ENCODE data around the gene RNPS1. TPM values are rescaled to one million over a fixed set of nuclear protein-coding genes. Genes with fewer than 3 reads are reported as not detected.

Gene RNPS1
- total RNA-seq, 5 donors from 2014 or later (not counting 1 experiment from before 2014, with no cell fraction given) = 163 to 203 (median 181) TPM

DNA sequence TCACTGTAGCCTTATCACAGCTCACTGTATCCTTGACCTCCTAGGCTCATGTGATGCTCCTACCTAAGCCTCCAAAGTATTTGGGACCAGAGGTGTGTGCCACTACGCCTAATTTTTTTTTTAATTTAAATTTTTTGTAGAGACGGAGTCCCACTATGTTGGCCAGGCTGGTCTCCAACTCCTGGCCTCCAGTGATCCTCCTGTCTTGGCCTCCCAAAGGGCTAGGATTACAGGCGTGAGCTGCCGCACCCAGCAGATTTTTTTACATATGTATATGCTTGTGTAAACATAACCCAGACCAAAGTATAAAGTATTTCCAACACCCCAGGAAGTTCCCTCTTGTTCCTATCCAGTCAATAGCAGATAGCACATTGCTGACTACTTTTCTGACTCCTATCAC, 51.6 kb downstream of the RNPS1 start:
- no peaks in the 10 kb centered on the region for H3K9me3 Mint-ChIP-seq
- ATAC-seq (replicated peaks in 1 of 4) (no peak), DNase-seq (no peak)
- H3K4me3 Mint-ChIP-seq = peak overlapping the region; percentile 57 to 78 (median 59)
- ChIA-PET POLR2A (no interaction called here), CTCF (no interaction called here)
- Histone ChIP-seq H3K27me3 (replicated peaks in 1 of 2; ENCODE audit: control insufficient read depth in 2 of 2, extremely low read depth in 1 of 2, insufficient read depth in 2 of 2, low read length in 1 of 2) (no peaks in the 10 kb centered on the region), H3K27ac (ENCODE audit: low read length) (no peak overlapping the region), H3K4me1 (ENCODE audit: control insufficient read depth in 1 of 2, extremely low read depth in 1 of 2, insufficient read depth in 2 of 2, low read length in 2 of 2) (peaks cover 6 to 29% of the 10 kb centered on the region in 2 experiments), H3K9me3 (no peaks in the 10 kb centered on the region), H3K4me3 (ENCODE audit: control insufficient read depth in 1 of 2, extremely low read depth in 1 of 2, low read length in 1 of 2) (no peak overlapping the region), H3K36me3 (ENCODE audit: control insufficient read depth in 2 of 2, extremely low read depth in 1 of 2, insufficient read depth in 1 of 2, low read length in 1 of 2) (peaks cover 9 to 13% of the 10 kb centered on the region in 2 donors)
- no peak overlapping the region for H3K27ac Mint-ChIP-seq
- H3K36me3 Mint-ChIP-seq = peaks cover 2% of the 10 kb centered on the region
- H3K27me3 Mint-ChIP-seq = no peaks in the 10 kb centered on the region
- peaks cover 12 to 17% (median 16%) of the 10 kb centered on the region in 3 donors for H3K4me1 Mint-ChIP-seq
- WGBS (ENCODE audit: insufficient coverage) = 100% methylated on average over 2 of the region's 4 CpGs

DNA sequence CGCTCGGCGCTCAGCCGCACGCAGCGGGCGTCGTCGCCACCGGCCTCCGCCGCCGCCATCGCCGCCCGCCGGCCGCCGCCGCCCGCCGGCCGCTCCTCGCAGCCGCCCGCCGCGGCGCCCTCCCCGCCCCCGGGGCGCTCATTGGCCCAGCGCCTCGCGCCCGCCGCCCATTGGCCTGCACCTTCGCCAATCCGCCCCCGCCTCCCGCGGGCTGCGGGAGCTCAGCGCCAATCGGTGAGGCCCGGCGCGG, 53.3 kb downstream of the RNPS1 start, which contains the start of gene PGP:
TSS of gene PGP (minus strand) at position 122 of the 250 bp plus-strand sequence. CDS start at position 59, 63 bp downstream.
- Histone ChIP-seq H3K27me3 (replicated peaks in 1 of 2; ENCODE audit: control insufficient read depth in 2 of 2, extremely low read depth in 1 of 2, insufficient read depth in 2 of 2, low read length in 1 of 2) (no peaks in the 10 kb centered on the region), H3K4me3 (ENCODE audit: control insufficient read depth in 1 of 2, extremely low read depth in 1 of 2, low read length in 1 of 2) (peak within 1 kb of the TSS; percentile 73 to 83), H3K36me3 (ENCODE audit: control insufficient read depth in 2 of 2, extremely low read depth in 1 of 2, insufficient read depth in 1 of 2, low read length in 1 of 2) (peaks cover 9 to 11% of the 10 kb centered on the region in 2 donors), H3K4me1 (ENCODE audit: control insufficient read depth in 1 of 2, extremely low read depth in 1 of 2, insufficient read depth in 2 of 2, low read length in 2 of 2) (peaks cover 6 to 29% of the 10 kb centered on the region in 2 experiments), H3K27ac (ENCODE audit: low read length) (peak within 1 kb of the TSS; percentile 77), H3K9me3 (no peaks in the 10 kb centered on the region)
- Mint-ChIP-seq H3K36me3 (peaks cover 2% of the 10 kb centered on the region), H3K27me3 (no peaks in the 10 kb centered on the region), H3K4me1 (peaks cover 12 to 17% (median 16%) of the 10 kb centered on the region in 3 donors), H3K4me3 (peak within 1 kb of the TSS; percentile 78 to 85 (median 80)), H3K27ac (peak within 1 kb of the TSS; percentile 73 to 89), H3K9me3 (no peaks in the 10 kb centered on the region)
- CTCF ChIA-PET = interaction anchor here in 1 of 2 donors (0.5 to 0.6 kb wide), 2 partner anchors 59 to 305 kb away, joined by 3 read pairs; partner anchors contain the start of gene TRAF7
- WGBS (ENCODE audit: insufficient coverage) = under 1% methylated on average over 48 of the region's 48 CpGs
- POLR2A ChIA-PET = interaction anchor here in 1 of 2 donors (0.6 to 1.0 kb wide), 2 partner anchors 60 to 385 kb away, joined by 3 to 4 read pairs; partner anchors contain the start of gene TRAF7
- DNase-seq (peak in 1 of 35 experiments; percentile 99), ATAC-seq (replicated peaks in 1 of 4) (peak; percentile 93 to 97 (median 96))

DNA sequence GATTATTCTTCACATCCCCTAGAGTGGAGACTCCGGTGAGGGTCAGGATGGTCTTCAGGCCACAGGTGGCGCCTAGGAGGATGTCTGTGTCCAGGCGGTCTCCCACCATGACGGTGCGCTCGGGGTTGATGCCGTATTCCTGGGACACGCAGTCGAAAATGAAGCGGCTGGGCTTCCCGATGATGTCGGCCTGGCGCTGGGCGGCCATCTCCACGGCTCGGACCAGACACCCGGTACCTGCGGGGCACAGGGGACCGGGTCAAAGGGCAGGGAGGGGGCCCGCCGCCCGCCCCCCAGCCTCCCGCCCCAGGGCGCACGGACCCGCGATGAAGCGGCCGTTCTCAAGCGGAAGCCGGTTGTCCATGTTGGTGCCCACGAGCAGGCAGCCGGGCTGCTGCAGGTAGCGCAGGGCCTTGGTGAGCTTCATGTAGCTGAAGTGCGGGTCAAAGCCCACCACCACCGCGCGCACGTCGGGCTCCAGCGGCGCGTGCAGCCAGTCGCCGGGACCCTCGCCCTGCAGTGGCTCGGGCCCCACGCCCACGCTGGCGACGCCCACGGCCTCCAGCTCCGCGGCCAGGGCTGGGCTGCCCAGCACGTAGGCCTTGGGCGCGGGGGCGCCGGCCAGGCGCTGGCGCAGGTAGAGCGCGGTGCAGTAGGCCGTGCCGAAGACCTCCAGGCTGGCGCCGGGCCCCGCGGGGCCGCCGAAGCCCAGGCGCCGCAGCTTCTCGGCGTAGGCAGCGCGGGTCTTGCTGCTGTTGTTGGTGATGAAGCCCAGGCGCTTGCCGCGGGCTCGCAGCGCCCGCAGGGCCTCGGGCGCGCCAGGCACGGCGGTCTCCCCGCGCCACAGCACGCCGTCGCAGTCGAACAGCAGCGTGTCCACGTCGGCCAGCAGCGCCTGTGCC, 53.9 kb downstream of the RNPS1 start:
- ATAC-seq (replicated peaks in 1 of 4) = peak in 3 of 4 experiments; percentile 9 to 16 (median 10)
- no peak overlapping the region for H3K27ac ChIP-seq (ENCODE audit: low read length)

DNA sequence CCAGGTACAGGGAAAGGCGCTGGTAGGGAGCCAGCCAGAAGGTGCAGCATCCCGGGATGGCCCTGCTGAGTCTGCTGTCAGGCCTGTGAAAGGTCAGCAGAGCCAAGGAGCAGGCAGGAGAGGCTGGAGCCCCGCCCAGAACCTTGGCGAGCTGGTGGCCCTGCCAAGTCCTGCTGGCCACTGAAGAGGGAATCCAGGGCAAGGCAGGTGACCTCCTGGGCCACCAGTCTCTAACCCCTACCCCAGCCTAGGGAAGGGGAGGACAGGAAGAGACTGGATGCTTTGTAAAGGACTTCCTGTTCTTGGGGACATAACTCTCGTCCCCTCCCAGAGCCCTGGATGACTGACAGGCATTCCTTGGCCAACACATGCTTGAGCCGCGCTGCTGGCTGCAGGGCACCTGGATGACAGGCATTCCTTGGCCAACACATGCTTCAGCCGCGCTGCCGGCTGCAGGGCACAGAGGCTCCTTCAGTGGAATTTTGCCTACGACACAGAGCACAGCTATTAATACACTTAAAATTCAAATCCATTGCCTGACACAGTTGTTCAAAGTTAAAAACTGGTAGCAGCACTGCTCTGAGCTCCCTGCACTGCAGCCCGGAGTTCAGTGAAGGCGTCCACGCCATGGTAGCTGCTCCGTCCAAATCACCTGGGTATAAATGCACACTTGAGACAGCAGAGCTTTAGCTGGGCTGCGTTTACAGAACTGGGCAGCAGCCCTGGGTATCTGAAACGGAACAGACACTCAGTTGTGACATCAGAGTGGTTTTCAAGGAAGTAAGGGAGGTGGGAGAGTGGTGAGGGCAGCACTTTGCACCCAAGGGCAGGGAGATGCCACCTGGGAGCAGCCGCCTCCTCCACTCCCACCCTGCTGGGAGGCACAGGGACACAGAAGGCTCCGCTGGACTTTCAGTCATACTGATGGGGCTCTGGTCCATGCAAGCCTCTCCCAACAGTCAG, 55.3 kb downstream of the RNPS1 start:
- no peak for ATAC-seq (replicated peaks in 1 of 4)
- 89% methylated on average over 16 of the region's 19 CpGs for WGBS (ENCODE audit: insufficient coverage)
- no peaks in the 10 kb centered on the region for H3K9me3 ChIP-seq
- no peak overlapping the region for H3K27ac ChIP-seq (ENCODE audit: low read length)
- no peaks in the 10 kb centered on the region for H3K9me3 Mint-ChIP-seq
- peaks cover 13 to 30% of the 10 kb centered on the region in 2 donors for H3K36me3 ChIP-seq (ENCODE audit: control insufficient read depth in 2 of 2, extremely low read depth in 1 of 2, insufficient read depth in 1 of 2, low read length in 1 of 2)
- peak overlapping the region; percentile 72 for H3K4me3 Mint-ChIP-seq
- ChIA-PET CTCF (no interaction called here), POLR2A (no interaction called here)
- H3K4me3 ChIP-seq (ENCODE audit: control insufficient read depth in 1 of 2, extremely low read depth in 1 of 2, low read length in 1 of 2) = no peak overlapping the region
- peaks cover 15 to 19% (median 18%) of the 10 kb centered on the region in 3 donors for H3K4me1 Mint-ChIP-seq
- peaks cover 5% of the 10 kb centered on the region for H3K36me3 Mint-ChIP-seq
- no peaks in the 10 kb centered on the region for H3K27me3 Mint-ChIP-seq
- H3K27me3 ChIP-seq (replicated peaks in 1 of 2; ENCODE audit: control insufficient read depth in 2 of 2, extremely low read depth in 1 of 2, insufficient read depth in 2 of 2, low read length in 1 of 2) = no peaks in the 10 kb centered on the region
- DNase-seq = no peak
- no peak overlapping the region for H3K27ac Mint-ChIP-seq
- H3K4me1 ChIP-seq (ENCODE audit: control insufficient read depth in 1 of 2, extremely low read depth in 1 of 2, insufficient read depth in 2 of 2, low read length in 2 of 2) = peaks cover 6 to 29% of the 10 kb centered on the region in 2 experiments

More for the DNA sequence above, 53.9 kb downstream of the RNPS1 start:
- H3K27me3 Mint-ChIP-seq = no peaks in the 10 kb centered on the region
- Histone ChIP-seq H3K9me3 (no peaks in the 10 kb centered on the region), H3K36me3 (ENCODE audit: control insufficient read depth in 2 of 2, extremely low read depth in 1 of 2, insufficient read depth in 1 of 2, low read length in 1 of 2) (peaks cover 9 to 16% of the 10 kb centered on the region in 2 donors), H3K4me3 (ENCODE audit: control insufficient read depth in 1 of 2, extremely low read depth in 1 of 2, low read length in 1 of 2) (peak overlapping the region; percentile 26 to 83), H3K27me3 (replicated peaks in 1 of 2; ENCODE audit: control insufficient read depth in 2 of 2, extremely low read depth in 1 of 2, insufficient read depth in 2 of 2, low read length in 1 of 2) (no peaks in the 10 kb centered on the region), H3K4me1 (ENCODE audit: control insufficient read depth in 1 of 2, extremely low read depth in 1 of 2, insufficient read depth in 2 of 2, low read length in 2 of 2) (peaks cover 6 to 29% of the 10 kb centered on the region in 2 experiments)
- H3K36me3 Mint-ChIP-seq = peaks cover 2% of the 10 kb centered on the region
- no peak overlapping the region for H3K27ac Mint-ChIP-seq
- H3K9me3 Mint-ChIP-seq = no peaks in the 10 kb centered on the region
- CTCF ChIA-PET = interaction anchor here in 1 of 2 donors (0.5 to 0.6 kb wide), 2 partner anchors 59 to 306 kb away, joined by 3 read pairs; partner anchors contain the start of gene TRAF7
- peak overlapping the region; percentile 72 to 78 (median 72) for H3K4me3 Mint-ChIP-seq
- POLR2A ChIA-PET = interaction anchor here in 1 of 2 donors (1.0 kb wide), 1 partner anchor 59 kb away, joined by 3 read pairs; the partner anchor contains the start of gene TRAF7
- DNase-seq = peak in 2 of 35 experiments; percentile 14 to 21
- H3K4me1 Mint-ChIP-seq = peaks cover 12 to 17% (median 16%) of the 10 kb centered on the region in 3 donors
- 1% methylated on average over 98 of the region's 98 CpGs for WGBS (ENCODE audit: insufficient coverage)

DNA sequence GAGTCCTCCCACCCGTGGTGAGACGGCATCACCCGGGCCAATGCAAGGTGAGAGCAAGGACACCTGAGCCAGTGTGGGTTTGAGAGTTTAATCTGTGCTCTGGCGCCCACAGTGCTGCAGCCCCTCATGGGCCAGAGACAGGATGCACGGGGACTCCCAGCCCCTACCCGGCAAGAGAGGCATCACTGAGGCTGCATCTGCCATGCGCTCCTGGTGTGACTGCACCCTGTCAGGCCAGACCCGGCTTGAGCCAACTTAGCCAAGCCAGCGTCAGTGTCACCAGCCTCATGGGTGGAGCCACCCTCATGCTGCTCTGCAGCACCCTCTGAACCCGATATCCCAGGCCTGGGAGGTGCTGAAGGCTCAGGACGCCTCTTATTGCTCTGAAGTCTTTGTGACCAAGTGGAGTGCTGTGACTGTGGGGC, 56.0 kb downstream of the RNPS1 start:
- H3K27ac ChIP-seq (ENCODE audit: low read length) = no peak overlapping the region
- H3K4me3 ChIP-seq (ENCODE audit: control insufficient read depth in 1 of 2, extremely low read depth in 1 of 2, low read length in 1 of 2) = no peak overlapping the region
- ATAC-seq (replicated peaks in 1 of 4) = no peak
- H3K27me3 ChIP-seq (replicated peaks in 1 of 2; ENCODE audit: control insufficient read depth in 2 of 2, extremely low read depth in 1 of 2, insufficient read depth in 2 of 2, low read length in 1 of 2) = no peaks in the 10 kb centered on the region
- peaks cover 20 to 24% (median 22%) of the 10 kb centered on the region in 3 donors for H3K4me1 Mint-ChIP-seq
- H3K9me3 ChIP-seq = no peaks in the 10 kb centered on the region
- POLR2A ChIA-PET = no interaction called here
- peaks cover 13 to 37% of the 10 kb centered on the region in 2 donors for H3K36me3 ChIP-seq (ENCODE audit: control insufficient read depth in 2 of 2, extremely low read depth in 1 of 2, insufficient read depth in 1 of 2, low read length in 1 of 2)
- H3K4me3 Mint-ChIP-seq = peak overlapping the region in 2 of 3 donors; percentile 45 to 72
- H3K36me3 Mint-ChIP-seq = peaks cover 9% of the 10 kb centered on the region
- CTCF ChIA-PET = no interaction called here
- no peaks in the 10 kb centered on the region for H3K9me3 Mint-ChIP-seq
- no peaks in the 10 kb centered on the region for H3K27me3 Mint-ChIP-seq
- DNase-seq = no peak
- no peak overlapping the region for H3K27ac Mint-ChIP-seq
- 91% methylated on average over 8 of the region's 11 CpGs for WGBS (ENCODE audit: insufficient coverage)
- H3K4me1 ChIP-seq (ENCODE audit: control insufficient read depth in 1 of 2, extremely low read depth in 1 of 2, insufficient read depth in 2 of 2, low read length in 2 of 2) = peaks cover 6 to 34% of the 10 kb centered on the region in 2 experiments

Measured in T-cell (primary cell).